Neutrophil (primary cell): ENCODE measurements around the gene SLC12A4.

ENCODE experiments used
- H3K27ac ChIP-seq: fragments of 200-600 bp; sonication (generic); 2 replicates; pipeline ENCODE4 v1.5.1; 2016; ENCODE audit warnings: mild to moderate bottlenecking, moderate library complexity
- H3K27me3 ChIP-seq: fragments of 200-600 bp; sonication (generic); 2 replicates; pipeline ENCODE4 v1.6.0; 2016; ENCODE audit warnings: mild to moderate bottlenecking
- H3K36me3 ChIP-seq: fragments of 200-600 bp; sonication (generic); 2 replicates; pipeline ENCODE4 v1.5.1; 2017
- H3K4me1 ChIP-seq, 2 experiments: fragments of 200-600 bp in 1 of 2; sonication (generic) in 1 of 2; 1 replicate in 1 of 2; 2 replicates in 1 of 2; pipeline versions ENCODE4 v1.5.1 to v1.6.1; 2013 to 2016; ENCODE audit warnings: low read depth in 1 of 2, low read length in 1 of 2, mild to moderate bottlenecking in 1 of 2, moderate library complexity in 1 of 2; ENCODE audit not compliant: control insufficient read depth in 1 of 2, insufficient read depth in 1 of 2
- H3K4me3 ChIP-seq, 2 experiments: fragments of 200-600 bp in 1 of 2; sonication (generic) in 1 of 2; 1 replicate in 1 of 2; 2 replicates in 1 of 2; pipeline ENCODE4 v1.5.1; 2013 to 2016; ENCODE audit warnings: low read depth in 1 of 2, low read length in 1 of 2, mild to moderate bottlenecking in 1 of 2, moderate library complexity in 1 of 2
- H3K9me3 ChIP-seq: fragments of 200-600 bp; sonication (generic); 2 replicates; pipeline ENCODE4 v1.5.1; 2016
- CTCF ChIP-seq: fragments of 200-600 bp; sonication (generic); IDR thresholded peaks from 2 replicates; pipeline ENCODE4 v1.5.1; 2016; ENCODE audit warnings: antibody characterized with exemption

Gene SLC12A4

GRCh38 chr16:67954421-67955196, 13.8 kb downstream of the SLC12A4 start:
- TF ChIP-seq CTCF = no peak
- H3K27ac ChIP-seq = no peak overlapping the region
- peaks cover 34% of the 10 kb centered on the region for H3K36me3 ChIP-seq
- H3K4me1 ChIP-seq = no peaks in the 10 kb centered on the region
- H3K9me3 ChIP-seq = no peaks in the 10 kb centered on the region
- no peaks in the 10 kb centered on the region for H3K27me3 ChIP-seq
- no peak overlapping the region for H3K4me3 ChIP-seq

- Histone ChIP-seq H3K9me3 (no peaks in the 10 kb centered on the region), H3K4me1 (no peaks in the 10 kb centered on the region), H3K4me3 (no peak overlapping the region), H3K27ac (no peak overlapping the region), H3K36me3 (peaks cover 34% of the 10 kb centered on the region), H3K27me3 (no peaks in the 10 kb centered on the region)
- TF ChIP-seq CTCF = no peak
Observed at GRCh38 chr16:67953641-67954375, 14.6 kb downstream of the SLC12A4 start.

GRCh38 chr16:67951485-67951884, 17.0 kb downstream of the SLC12A4 start:
- peaks cover 46% of the 10 kb centered on the region for H3K36me3 ChIP-seq
- TF ChIP-seq CTCF = no peak
- no peak overlapping the region for H3K4me3 ChIP-seq
- no peaks in the 10 kb centered on the region for H3K4me1 ChIP-seq
- H3K27ac ChIP-seq = no peak overlapping the region
- no peaks in the 10 kb centered on the region for H3K27me3 ChIP-seq
- H3K9me3 ChIP-seq = no peaks in the 10 kb centered on the region

- TF ChIP-seq CTCF = no peak
- Histone ChIP-seq H3K4me1 (no peaks in the 10 kb centered on the region), H3K4me3 (no peak overlapping the region), H3K27ac (no peak overlapping the region), H3K9me3 (no peaks in the 10 kb centered on the region), H3K36me3 (peaks cover 57% of the 10 kb centered on the region), H3K27me3 (no peaks in the 10 kb centered on the region)
Observed at GRCh38 chr16:67950335-67950843, 18.0 kb downstream of the SLC12A4 start.

GRCh38 chr16:67949645-67950044, 18.8 kb downstream of the SLC12A4 start:
- Histone ChIP-seq H3K27ac (no peak overlapping the region), H3K9me3 (no peaks in the 10 kb centered on the region), H3K36me3 (peaks cover 59% of the 10 kb centered on the region), H3K4me1 (no peaks in the 10 kb centered on the region), H3K27me3 (no peaks in the 10 kb centered on the region), H3K4me3 (no peak overlapping the region)
- TF ChIP-seq CTCF = no peak
